Measurements from ENCODE around the gene SNTG2. TPM values are rescaled to one million over a fixed set of nuclear protein-coding genes. Genes with fewer than 3 reads are reported as not detected.

SNTG2 gene
- total RNA-seq, 6 experiments from 2014 or later = not detected

GRCh38 chr2:1309507-1309906 lies 358.9 kb downstream of the SNTG2 start:
- Histone ChIP-seq H3K27ac (no peak overlapping the region), H3K4me3 (no peak overlapping the region), H3K36me3 (no peaks in the 10 kb centered on the region), H3K9me3 (no peaks in the 10 kb centered on the region), H3K27me3 (no peaks in the 10 kb centered on the region), H3K4me1 (no peaks in the 10 kb centered on the region)
- DNase-seq (no peak), ATAC-seq (no peak)
- TF ChIP-seq POLR2A (IDR thresholded peaks at IDR 0.05) (no peak), CTCF (IDR thresholded peaks at IDR 0.05) (no peak)
- 30% methylated on average over 2 of the region's 3 CpGs for WGBS (ENCODE audit: insufficient coverage, low coverage, low lambda C conversion rate, missing lambda C conversion rate)
- intact Hi-C loops (cut with DNase I) = no loop called here

DNA sequence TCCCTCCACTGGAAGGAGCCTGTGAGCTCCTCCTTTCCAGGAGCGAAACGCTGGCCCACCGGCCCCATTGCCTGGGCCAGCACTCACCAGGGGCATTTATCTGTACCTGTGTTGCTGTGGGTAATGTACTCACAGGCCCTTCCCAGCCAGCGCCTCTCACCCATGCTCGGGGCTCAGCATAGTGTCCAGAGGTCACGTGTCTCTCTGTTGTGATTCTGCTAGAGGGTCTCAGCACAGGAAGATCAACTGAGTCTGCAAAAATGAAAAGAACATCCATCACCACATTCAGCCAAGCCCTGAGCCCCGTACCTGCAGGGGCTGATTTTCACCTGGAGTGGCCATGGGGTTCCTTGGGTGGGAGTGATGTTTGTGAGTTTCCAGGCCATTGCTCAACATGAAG lies 359.6 kb downstream of the SNTG2 start:
- DNase-seq = no peak
- Histone ChIP-seq H3K27ac (no peak overlapping the region), H3K4me3 (no peak overlapping the region), H3K27me3 (no peaks in the 10 kb centered on the region), H3K36me3 (no peaks in the 10 kb centered on the region), H3K9me3 (no peaks in the 10 kb centered on the region), H3K4me1 (no peaks in the 10 kb centered on the region)
- ATAC-seq = no peak
- WGBS (ENCODE audit: insufficient coverage, low coverage, low lambda C conversion rate, missing lambda C conversion rate) = 43% methylated on average over 3 of the region's 7 CpGs
- intact Hi-C loops (cut with DNase I) = no loop called here
- TF ChIP-seq CTCF (IDR thresholded peaks at IDR 0.05) (no peak), POLR2A (IDR thresholded peaks at IDR 0.05) (no peak)

DNA sequence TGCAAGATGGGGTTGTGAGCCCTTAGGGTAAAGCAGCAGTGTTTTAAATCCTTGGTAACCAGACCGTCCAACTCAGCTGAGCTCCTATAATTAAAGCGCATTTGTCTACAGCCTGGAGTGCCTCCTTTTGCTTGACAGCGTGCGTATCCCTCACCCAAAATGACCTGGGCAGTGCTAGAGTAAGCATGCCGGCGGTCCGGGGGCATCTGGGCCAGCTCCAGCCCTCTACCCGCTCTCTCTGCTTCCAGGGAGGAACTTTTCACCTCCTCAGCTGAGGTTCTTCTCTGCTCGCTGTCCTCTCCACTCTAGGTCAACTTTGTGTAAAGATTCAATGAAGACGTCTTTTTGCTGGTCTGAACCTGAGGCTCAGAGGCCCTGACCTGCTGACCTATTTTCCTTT lies 360.2 kb downstream of the SNTG2 start:
- intact Hi-C loops (cut with DNase I) = no loop called here
- 52% methylated on average over 7 of the region's 10 CpGs for WGBS (ENCODE audit: insufficient coverage, low coverage, low lambda C conversion rate, missing lambda C conversion rate)
- Histone ChIP-seq H3K4me3 (no peak overlapping the region), H3K27me3 (no peaks in the 10 kb centered on the region), H3K27ac (no peak overlapping the region), H3K9me3 (no peaks in the 10 kb centered on the region), H3K36me3 (no peaks in the 10 kb centered on the region), H3K4me1 (no peaks in the 10 kb centered on the region)
- no peak for ATAC-seq
- no peak for DNase-seq
- no peak for TF ChIP-seq POLR2A (IDR thresholded peaks at IDR 0.05)
- no peak for TF ChIP-seq CTCF (IDR thresholded peaks at IDR 0.05)

DNA sequence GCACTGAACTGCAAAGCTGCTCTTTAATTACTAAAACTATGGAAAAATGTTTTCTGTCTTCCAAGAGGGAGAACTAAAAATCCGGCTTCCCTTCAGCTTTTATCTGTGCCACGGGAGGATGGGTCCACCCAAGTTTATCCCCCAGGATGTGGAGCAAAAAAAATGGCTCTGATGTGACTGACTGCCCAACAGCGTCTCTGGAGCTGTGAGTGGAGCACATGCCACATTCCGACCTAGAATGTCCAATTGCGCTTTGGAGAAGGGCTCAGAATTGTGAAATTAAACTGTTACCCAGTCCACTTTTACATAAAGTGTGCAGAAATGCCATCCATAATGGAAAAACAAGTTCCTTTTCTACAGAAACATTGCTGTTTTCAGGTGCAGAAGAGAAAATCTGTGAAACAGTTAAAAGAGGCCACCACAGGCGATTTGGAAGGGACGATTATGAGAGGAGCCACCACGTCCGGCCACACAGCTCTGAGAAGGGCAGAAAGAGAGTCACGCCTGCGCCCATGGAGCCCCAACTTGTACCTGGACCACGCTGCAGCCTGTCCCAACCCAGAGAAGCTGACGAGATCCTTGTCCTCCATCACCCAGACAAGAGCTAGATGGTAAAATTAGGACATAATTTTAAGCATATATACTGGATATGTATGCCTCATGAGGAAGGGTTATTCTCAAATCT lies 362.7 kb downstream of the SNTG2 start:
- TF ChIP-seq CTCF (IDR thresholded peaks at IDR 0.05) = no peak
- no peak for TF ChIP-seq POLR2A (IDR thresholded peaks at IDR 0.05)
- H3K36me3 ChIP-seq = no peaks in the 10 kb centered on the region
- no peak for ATAC-seq
- no peak for DNase-seq
- no peak overlapping the region for H3K4me3 ChIP-seq
- no peaks in the 10 kb centered on the region for H3K9me3 ChIP-seq
- no peaks in the 10 kb centered on the region for H3K4me1 ChIP-seq
- intact Hi-C loops (cut with DNase I) = no loop called here
- no peak overlapping the region for H3K27ac ChIP-seq
- H3K27me3 ChIP-seq = no peaks in the 10 kb centered on the region
- 46% methylated on average over 13 of the region's 13 CpGs for WGBS (ENCODE audit: insufficient coverage, low coverage, low lambda C conversion rate, missing lambda C conversion rate)

DNA sequence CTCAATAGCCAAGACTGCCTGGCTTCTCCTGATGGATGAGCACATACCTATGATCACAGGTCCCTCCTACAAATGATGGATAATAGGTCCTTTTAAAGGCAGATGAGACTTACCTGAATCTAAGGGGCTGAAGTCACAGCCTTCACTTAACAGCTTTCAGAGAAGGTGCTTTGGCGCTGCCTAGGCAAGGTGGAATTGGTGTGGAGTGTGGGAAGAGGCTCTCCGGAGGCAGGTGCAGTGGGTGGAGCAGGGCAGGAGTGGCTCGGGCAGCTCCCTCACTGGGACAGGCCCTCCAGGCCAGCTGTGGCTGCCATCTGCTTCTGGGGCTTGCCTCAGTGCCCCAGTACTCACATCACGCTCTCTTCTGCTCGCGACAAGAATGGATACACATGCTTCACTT lies 363.6 kb downstream of the SNTG2 start:
- WGBS (ENCODE audit: insufficient coverage, low coverage, low lambda C conversion rate, missing lambda C conversion rate) = 76% methylated on average over 6 of the region's 6 CpGs
- DNase-seq = no peak
- ATAC-seq = no peak
- H3K27ac ChIP-seq = no peak overlapping the region
- H3K4me1 ChIP-seq = no peaks in the 10 kb centered on the region
- intact Hi-C loops (cut with DNase I) = no loop called here
- H3K4me3 ChIP-seq = no peak overlapping the region
- no peaks in the 10 kb centered on the region for H3K9me3 ChIP-seq
- H3K27me3 ChIP-seq = no peaks in the 10 kb centered on the region
- no peaks in the 10 kb centered on the region for H3K36me3 ChIP-seq
- TF ChIP-seq POLR2A (IDR thresholded peaks at IDR 0.05) (no peak), CTCF (IDR thresholded peaks at IDR 0.05) (no peak)
